ENCODE results near the gene ENDOV.

The ENDOV gene

DNA sequence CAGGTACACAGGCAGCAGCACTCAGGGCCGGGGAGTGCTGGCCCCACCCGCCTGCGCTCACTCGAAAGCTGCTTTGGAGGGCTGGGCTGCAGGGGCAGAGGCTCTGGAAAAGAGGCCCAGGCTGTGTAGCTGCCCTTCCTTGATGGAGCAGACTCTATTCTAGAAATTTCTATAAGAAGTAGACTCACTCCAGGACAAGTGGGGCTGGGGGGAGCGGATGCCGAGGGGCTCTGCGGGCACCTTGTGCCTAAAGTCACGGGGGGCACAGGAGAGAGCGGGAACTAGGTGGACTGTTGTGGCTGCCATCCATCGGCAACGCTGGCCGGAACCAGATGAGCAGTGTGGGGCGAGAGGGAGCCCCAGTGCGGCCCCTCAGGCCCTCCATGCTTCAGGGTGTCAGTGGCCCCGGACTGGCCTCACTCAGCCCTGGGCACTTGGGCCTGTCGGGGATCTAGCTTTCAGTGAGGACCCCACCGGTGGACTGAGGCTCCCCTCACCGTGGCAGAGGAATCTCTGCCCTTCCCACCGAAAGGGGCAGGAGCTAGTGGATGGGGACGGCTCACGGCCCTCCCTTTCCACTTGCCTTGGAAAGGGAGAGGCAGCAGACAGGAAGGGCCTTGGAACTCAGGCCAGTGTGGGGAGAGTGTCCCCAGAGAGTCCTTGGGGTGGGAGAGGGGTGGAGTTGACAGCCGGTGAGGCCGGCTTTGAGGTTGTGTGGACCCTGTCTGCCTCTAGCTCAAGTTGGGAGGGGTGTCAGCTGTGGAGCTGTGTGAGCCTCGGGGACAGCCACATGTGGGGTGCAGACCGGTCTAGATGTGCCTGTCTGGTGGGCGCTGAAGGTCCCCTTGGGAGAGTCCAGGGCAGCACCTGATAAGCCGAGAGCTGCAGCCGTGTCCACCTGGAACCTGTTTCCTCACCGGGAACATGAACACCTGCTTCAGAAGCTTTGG is 16.6 kb downstream of the ENDOV start:
- H3K4me3 ChIP-seq (replicated peaks; ENCODE audit: low read depth, low read length), result no peak overlapping the region
- no peak for TF ChIP-seq CTCF (IDR thresholded peaks at IDR 0.05; ENCODE audit: low read depth, low read length, missing control alignments)
- no peak for DNase-seq (ENCODE audit: extremely low read depth, low read depth)

- no peak for TF ChIP-seq CTCF (IDR thresholded peaks at IDR 0.05; ENCODE audit: low read depth, low read length, missing control alignments)
- DNase-seq (ENCODE audit: extremely low read depth, low read depth), result no peak
- H3K4me3 ChIP-seq (replicated peaks; ENCODE audit: low read depth, low read length), result no peak overlapping the region
Observed at GRCh38 chr17:80432350-80432955, 17.5 kb downstream of the ENDOV start.

DNA sequence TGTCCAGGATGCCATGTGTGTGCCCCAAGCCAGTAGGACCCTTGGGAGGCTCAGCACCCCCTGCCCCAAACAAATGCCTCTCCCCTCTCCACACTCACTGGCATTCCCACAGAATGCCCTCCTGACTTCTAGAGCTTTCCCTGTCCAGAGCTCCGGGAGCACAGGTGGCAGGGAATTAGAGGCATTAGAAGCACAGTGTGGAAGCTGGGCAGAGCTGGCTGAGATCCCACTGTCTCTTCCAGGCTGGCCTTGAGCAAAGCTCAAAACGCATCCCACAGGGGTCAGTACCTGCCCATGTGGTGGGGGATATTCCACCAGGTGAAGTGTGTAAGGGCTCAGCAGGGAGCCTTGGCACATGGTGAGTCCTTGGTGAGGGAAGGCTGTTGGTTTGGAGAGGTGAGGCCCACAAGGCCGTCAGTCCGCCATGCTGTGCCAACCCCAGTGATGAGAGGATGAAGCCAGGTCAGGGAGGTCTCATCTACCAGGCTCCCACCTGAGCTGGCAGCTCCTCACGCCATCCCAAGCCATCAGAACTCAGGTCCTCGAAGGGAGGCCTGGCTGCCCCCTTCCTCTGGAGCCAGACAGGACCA is 18.1 kb downstream of the ENDOV start:
- DNase-seq (ENCODE audit: extremely low read depth, low read depth), result no peak
- no peak overlapping the region for H3K4me3 ChIP-seq (replicated peaks; ENCODE audit: low read depth, low read length)
- no peak for TF ChIP-seq CTCF (IDR thresholded peaks at IDR 0.05; ENCODE audit: low read depth, low read length, missing control alignments)

GRCh38 chr17:80433916-80434666 is 19.1 kb downstream of the ENDOV start:
- H3K4me3 ChIP-seq (replicated peaks; ENCODE audit: low read depth, low read length), result no peak overlapping the region
- TF ChIP-seq CTCF (IDR thresholded peaks at IDR 0.05; ENCODE audit: low read depth, low read length, missing control alignments), result no peak
- DNase-seq (ENCODE audit: extremely low read depth, low read depth), result no peak

- TF ChIP-seq CTCF (IDR thresholded peaks at IDR 0.05; ENCODE audit: low read depth, low read length, missing control alignments), result no peak
- no peak overlapping the region for H3K4me3 ChIP-seq (replicated peaks; ENCODE audit: low read depth, low read length)
- DNase-seq (ENCODE audit: extremely low read depth, low read depth), result no peak
Observed at GRCh38 chr17:80437532-80437931, 22.6 kb downstream of the ENDOV start.

DNA sequence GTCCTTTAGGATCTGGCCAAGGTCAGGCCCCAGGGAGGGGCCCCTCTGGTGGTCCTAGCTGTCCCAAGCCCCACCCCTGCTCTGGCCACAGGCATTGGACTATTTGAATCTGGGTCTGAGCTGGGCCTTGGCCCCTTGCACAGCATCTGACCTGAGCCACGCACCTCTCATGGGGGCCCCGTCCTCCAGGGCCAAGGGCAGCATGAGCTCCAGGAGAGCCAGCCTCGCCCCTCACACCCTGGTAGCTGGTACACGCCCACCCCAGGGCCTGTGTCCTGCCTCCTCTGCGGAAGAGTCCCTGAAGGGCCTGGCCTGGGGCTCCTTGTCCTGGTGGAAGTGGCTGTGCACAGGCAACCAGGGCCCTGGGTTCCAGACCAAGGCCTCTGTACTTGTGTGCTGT is 23.8 kb downstream of the ENDOV start:
- no peak for TF ChIP-seq CTCF (IDR thresholded peaks at IDR 0.05; ENCODE audit: low read depth, low read length, missing control alignments)
- H3K4me3 ChIP-seq (replicated peaks; ENCODE audit: low read depth, low read length), result no peak overlapping the region
- DNase-seq (ENCODE audit: extremely low read depth, low read depth), result no peak

All from HFF-Myc (cell line).